Astrocyte of the spinal cord (primary cell): Measurements from ENCODE around the gene TCEAL6.
"Not testable (repeated sequence)": the region's sequence is repeated elsewhere in the genome, so short reads cannot be mapped to it uniquely, and the experiment has no call there.

Experiments used
- DNase-seq: peaks from one replicate; pipeline ENCODE4 v3.0.0; 2011; ENCODE audit warnings: low read depth, low spot score
- H3K4me3 ChIP-seq: 2 replicates; pipeline ENCODE4 v1.5.1; 2011; ENCODE audit warnings: low read depth, mild to moderate bottlenecking, low read length, moderate library complexity
- CTCF ChIP-seq: IDR thresholded peaks from 2 replicates; pipeline ENCODE4 v1.5.1; 2012; ENCODE audit warnings: low read depth, mild to moderate bottlenecking, low read length, inconsistent platforms
- in situ Hi-C: cut with HindIII; loops from 2 replicates; pipeline ENCODE4 v1.10.0; 2017; ENCODE audit warnings: low sequenced_read_pairs

Gene TCEAL6

GRCh38 chrX:102138064-102138463 lies 4.2 kb downstream of the TCEAL6 start:
- TF ChIP-seq CTCF: no peak
- H3K4me3 ChIP-seq: no peak overlapping the region
- no peak for DNase-seq
- in situ Hi-C loops: no loop called here

GRCh38 chrX:102129473-102129872 lies 12.8 kb downstream of the TCEAL6 start:
- H3K4me3 ChIP-seq: no peak overlapping the region
- DNase-seq: peak; percentile 10
- peak; percentile 38 for TF ChIP-seq CTCF
- in situ Hi-C loops: no loop called here

GRCh38 chrX:102126863-102127262 lies 15.4 kb downstream of the TCEAL6 start:
- in situ Hi-C loops: no loop called here
- no peak overlapping the region for H3K4me3 ChIP-seq
- no peak for DNase-seq
- no peak for TF ChIP-seq CTCF

GRCh38 chrX:102126080-102126818 lies 16.0 kb downstream of the TCEAL6 start:
- DNase-seq, H3K4me3 ChIP-seq, in situ Hi-C loops: not testable (repeated sequence)

GRCh38 chrX:102125436-102125835 lies 16.8 kb downstream of the TCEAL6 start, which contains the start of gene TCEAL2:
Gene TCEAL2, plus strand, starts transcription at chrX:102125679. Its CDS starts 1,152 bp downstream, at chrX:102126831.
- in situ Hi-C loops, DNase-seq, H3K4me3 ChIP-seq: not testable (repeated sequence)

- H3K4me3 ChIP-seq, DNase-seq, in situ Hi-C loops: not testable (repeated sequence)
These were observed 17.3 kb downstream of the TCEAL6 start for GRCh38 chrX:102125014-102125413.

GRCh38 chrX:102115748-102116147 lies 26.5 kb downstream of the TCEAL6 start:
- no peak for TF ChIP-seq CTCF

GRCh38 chrX:102113367-102113766 lies 28.9 kb downstream of the TCEAL6 start:
- in situ Hi-C loops: no loop called here
- no peak overlapping the region for H3K4me3 ChIP-seq
- no peak for DNase-seq
- TF ChIP-seq CTCF: no peak

More at GRCh38 chrX:102115748-102116147, 26.5 kb downstream of the TCEAL6 start:
- H3K4me3 ChIP-seq: no peak overlapping the region
- in situ Hi-C loops: no loop called here
- DNase-seq: no peak
